SU-DHL-6 (cell line): ENCODE results near the gene PLD5.
"Not testable (repeated sequence)": the region's sequence is repeated elsewhere in the genome, so short reads cannot be mapped to it uniquely, and the experiment has no call there.

Experiments used
- H2AFZ ChIP-seq: fragments of 200-600 bp; sonication (generic); 2 replicates; pipeline ENCODE4 v1.6.1; 2014; ENCODE audit warnings: low read depth, mild to moderate bottlenecking, moderate library complexity, mixed read lengths, antibody characterized with exemption, low read length; ENCODE audit not compliant: severe bottlenecking
- H3F3A ChIP-seq: fragments of 200-600 bp; shearing (Covaris generic); 2 replicates; pipeline ENCODE4 v1.6.0; 2016; ENCODE audit warnings: antibody characterized with exemption, mild to moderate bottlenecking; ENCODE audit not compliant: insufficient read depth
- H3K27ac ChIP-seq: fragments of 200-600 bp; sonication (generic); 2 replicates; pipeline ENCODE4 v1.5.1; 2016; ENCODE audit warnings: low read depth, mild to moderate bottlenecking, low read length, moderate library complexity, mixed read lengths
- H3K27me3 ChIP-seq: fragments of 200-600 bp; sonication (generic), shearing (Covaris generic); 2 replicates; pipeline ENCODE4 v1.6.0; 2014; ENCODE audit warnings: mild to moderate bottlenecking, low read length
- H3K36me3 ChIP-seq: fragments of 200-600 bp; sonication (generic); 2 replicates; pipeline ENCODE4 v1.6.1; 2014; ENCODE audit warnings: mild to moderate bottlenecking, low read length, mixed read lengths
- H3K4me2 ChIP-seq: fragments of 300-600, 200-600 bp; shearing (Covaris generic), sonication (generic); 2 replicates; pipeline ENCODE4 v1.6.0; 2014; ENCODE audit warnings: low read length, low read depth, mild to moderate bottlenecking; ENCODE audit not compliant: poor library complexity, severe bottlenecking
- H3K4me3 ChIP-seq: fragments of 200-600 bp; sonication (generic); 2 replicates; pipeline ENCODE4 v1.5.1; 2014; ENCODE audit warnings: antibody characterized with exemption, low read length, mild to moderate bottlenecking, mixed read lengths; ENCODE audit not compliant: insufficient read depth, poor library complexity, severe bottlenecking
- H3K79me2 ChIP-seq: fragments of 200-600 bp; sonication (generic); 2 replicates; pipeline ENCODE4 v1.6.1; 2014; ENCODE audit warnings: mild to moderate bottlenecking, low read length, moderate library complexity; ENCODE audit not compliant: insufficient read depth
- H3K9ac ChIP-seq: fragments of 200-600 bp; sonication (generic); 2 replicates; pipeline ENCODE4 v1.7.0; 2014; ENCODE audit warnings: mild to moderate bottlenecking, low read length
- H3K9me2 ChIP-seq: fragments of 200-600 bp; sonication (generic); replicated peaks from 2 replicates; pipeline ENCODE4 v1.6.1; 2014; ENCODE audit warnings: low read length; ENCODE audit not compliant: insufficient read depth
- H3K9me3 ChIP-seq: fragments of 200-600 bp; sonication (generic); 2 replicates; pipeline ENCODE4 v1.6.1; 2014; ENCODE audit warnings: low read length, mixed read lengths; ENCODE audit not compliant: insufficient read depth
- H4K20me1 ChIP-seq: fragments of 200-600 bp; sonication (generic); 2 replicates; pipeline ENCODE4 v1.6.1; 2014; ENCODE audit warnings: low read depth, mild to moderate bottlenecking, antibody characterized with exemption, low read length, moderate library complexity, mixed read lengths
- EZH2phosphoT487 ChIP-seq: fragments of 200-600 bp; sonication (generic), shearing (Covaris generic); conservative IDR thresholded peaks from 2 replicates; pipeline ENCODE4 v1.6.1; 2018; ENCODE audit warnings: mild to moderate bottlenecking, antibody characterized with exemption, low read length, moderate library complexity, mixed read lengths
- TF ChIP-seq, protein P1 (sequence below): fragments of 200-600 bp; sonication (generic); IDR thresholded peaks from one replicate; pipeline ENCODE4 v1.5.1; 2017; ENCODE audit warnings: antibody characterized with exemption, mild to moderate bottlenecking, low read length, moderate library complexity; ENCODE audit not compliant: insufficient read depth, poor library complexity, severe bottlenecking

Gene PLD5

DNA sequence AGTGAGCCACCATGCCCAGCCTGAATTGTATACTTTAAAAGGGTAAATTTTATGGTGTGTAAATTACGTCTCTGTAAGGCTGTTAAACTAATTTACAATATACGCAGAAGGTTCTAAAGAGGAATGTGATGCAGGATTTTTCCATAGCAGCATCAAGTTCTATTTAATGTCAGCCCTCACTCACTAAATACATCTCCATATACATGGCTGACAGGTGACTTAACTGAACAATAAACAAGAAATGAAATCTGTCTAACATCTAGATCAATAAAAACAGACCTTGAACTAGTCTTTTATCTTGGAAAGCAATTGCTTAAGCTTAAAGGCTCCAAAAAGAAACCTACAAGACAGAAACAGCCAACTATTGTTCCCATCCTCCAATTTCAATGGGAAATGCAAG, 404.1 kb downstream of the PLD5 start:
- no peaks in the 10 kb centered on the region for H3K27me3 ChIP-seq
- H3K36me3 ChIP-seq: no peaks in the 10 kb centered on the region
- no peak overlapping the region for H2AFZ ChIP-seq
- no peak overlapping the region for H3K4me3 ChIP-seq
- H3K9ac ChIP-seq: no peak overlapping the region
- H3F3A ChIP-seq: no peaks in the 10 kb centered on the region
- no peaks in the 10 kb centered on the region for H3K9me2 ChIP-seq
- no peaks in the 10 kb centered on the region for H3K79me2 ChIP-seq
- H3K27ac ChIP-seq: no peak overlapping the region
- H4K20me1 ChIP-seq: no peaks in the 10 kb centered on the region
- H3K9me3 ChIP-seq: no peaks in the 10 kb centered on the region
- TF ChIP-seq, protein P1, sequence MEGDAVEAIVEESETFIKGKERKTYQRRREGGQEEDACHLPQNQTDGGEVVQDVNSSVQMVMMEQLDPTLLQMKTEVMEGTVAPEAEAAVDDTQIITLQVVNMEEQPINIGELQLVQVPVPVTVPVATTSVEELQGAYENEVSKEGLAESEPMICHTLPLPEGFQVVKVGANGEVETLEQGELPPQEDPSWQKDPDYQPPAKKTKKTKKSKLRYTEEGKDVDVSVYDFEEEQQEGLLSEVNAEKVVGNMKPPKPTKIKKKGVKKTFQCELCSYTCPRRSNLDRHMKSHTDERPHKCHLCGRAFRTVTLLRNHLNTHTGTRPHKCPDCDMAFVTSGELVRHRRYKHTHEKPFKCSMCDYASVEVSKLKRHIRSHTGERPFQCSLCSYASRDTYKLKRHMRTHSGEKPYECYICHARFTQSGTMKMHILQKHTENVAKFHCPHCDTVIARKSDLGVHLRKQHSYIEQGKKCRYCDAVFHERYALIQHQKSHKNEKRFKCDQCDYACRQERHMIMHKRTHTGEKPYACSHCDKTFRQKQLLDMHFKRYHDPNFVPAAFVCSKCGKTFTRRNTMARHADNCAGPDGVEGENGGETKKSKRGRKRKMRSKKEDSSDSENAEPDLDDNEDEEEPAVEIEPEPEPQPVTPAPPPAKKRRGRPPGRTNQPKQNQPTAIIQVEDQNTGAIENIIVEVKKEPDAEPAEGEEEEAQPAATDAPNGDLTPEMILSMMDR: no peak
- no peak for TF ChIP-seq EZH2phosphoT487
- H3K4me2 ChIP-seq: no peak overlapping the region

- TF ChIP-seq EZH2phosphoT487: no peak
- TF ChIP-seq, protein P1: no peak
- Histone ChIP-seq H3K9me3 (no peaks in the 10 kb centered on the region), H3K4me2 (no peak overlapping the region), H3K79me2 (no peaks in the 10 kb centered on the region), H2AFZ (no peak overlapping the region), H3F3A (no peaks in the 10 kb centered on the region), H3K4me3 (no peak overlapping the region), H3K9me2 (no peaks in the 10 kb centered on the region), H3K27me3 (no peaks in the 10 kb centered on the region), H3K27ac (no peak overlapping the region), H4K20me1 (no peaks in the 10 kb centered on the region), H3K9ac (no peak overlapping the region), H3K36me3 (no peaks in the 10 kb centered on the region)
Measured at GRCh38 chr1:242100921-242101320, 423.6 kb downstream of the PLD5 start.

- not testable (repeated sequence) for H3K36me3 ChIP-seq, H3F3A ChIP-seq, H3K27me3 ChIP-seq, H3K9ac ChIP-seq, H3K4me3 ChIP-seq, H3K27ac ChIP-seq, H3K79me2 ChIP-seq, H3K9me2 ChIP-seq, H2AFZ ChIP-seq, H3K4me2 ChIP-seq, H3K9me3 ChIP-seq, H4K20me1 ChIP-seq
Measured at GRCh38 chr1:242097283-242097682, 427.2 kb downstream of the PLD5 start.

- H3K36me3 ChIP-seq: no peaks in the 10 kb centered on the region
- H3F3A ChIP-seq: no peaks in the 10 kb centered on the region
- H3K27ac ChIP-seq: no peak overlapping the region
- H3K27me3 ChIP-seq: no peaks in the 10 kb centered on the region
- H3K79me2 ChIP-seq: no peaks in the 10 kb centered on the region
- H3K9me2 ChIP-seq: no peaks in the 10 kb centered on the region
- no peak overlapping the region for H3K4me2 ChIP-seq
- no peak for TF ChIP-seq EZH2phosphoT487
- TF ChIP-seq, protein P1: no peak
- no peaks in the 10 kb centered on the region for H4K20me1 ChIP-seq
- no peak overlapping the region for H3K9ac ChIP-seq
- H3K4me3 ChIP-seq: no peak overlapping the region
- H2AFZ ChIP-seq: no peak overlapping the region
- no peaks in the 10 kb centered on the region for H3K9me3 ChIP-seq
Measured at GRCh38 chr1:242093116-242093515, 431.4 kb downstream of the PLD5 start.
